OCI-LY3 (cell line): ENCODE data around the gene CEBPG.

ENCODE experiments used
- H2AFZ ChIP-seq: fragments of 200-600, 300-600 bp; shearing (Covaris generic); 2 replicates; pipeline ENCODE4 v1.6.0; 2014; ENCODE audit warnings: antibody characterized with exemption, low read depth, low read length
- H3K27ac ChIP-seq: fragments of 200-600, 300-600 bp; sonication (generic); 2 replicates; pipeline ENCODE4 v1.5.1; 2014; ENCODE audit warnings: mild to moderate bottlenecking, low read length, moderate library complexity, mixed read lengths
- H3K27me3 ChIP-seq: fragments of 200-600, 300-600 bp; sonication (generic); 2 replicates; pipeline ENCODE4 v1.6.1; 2014; ENCODE audit warnings: low read depth, low read length, mixed read lengths
- H3K36me3 ChIP-seq: fragments of 200-600, 300-600 bp; sonication (generic); replicated peaks from 2 replicates; pipeline ENCODE3; 2014; ENCODE audit warnings: low read depth, low read length, mixed read lengths
- H3K4me1 ChIP-seq: fragments of 300-600, 200-600 bp; sonication (generic); 2 replicates; pipeline ENCODE4 v1.6.1; 2014; ENCODE audit warnings: low read length, mixed read lengths
- H3K4me2 ChIP-seq: fragments of 200-600, 300-600 bp; sonication (generic); 2 replicates; pipeline ENCODE4 v1.6.1; 2014; ENCODE audit warnings: low read length, mixed read lengths
- H3K4me3 ChIP-seq: fragments of 300-600, 200-600 bp; sonication (generic); 2 replicates; pipeline ENCODE4 v1.5.1; 2014; ENCODE audit warnings: antibody characterized with exemption, mild to moderate bottlenecking, low read length, moderate library complexity
- H3K79me2 ChIP-seq: fragments of 300-600, 200-600 bp; shearing (Covaris generic); 2 replicates; pipeline ENCODE4 v1.6.1; 2014; ENCODE audit warnings: mild to moderate bottlenecking, low read length, mixed read lengths
- H3K9ac ChIP-seq: fragments of 300-600, 200-600 bp; shearing (Covaris generic); 2 replicates; pipeline ENCODE4 v1.6.0; 2014; ENCODE audit warnings: mild to moderate bottlenecking, low read length, moderate library complexity
- H3K9me3 ChIP-seq: fragments of 200-600, 300-600 bp; shearing (Covaris generic); 2 replicates; pipeline ENCODE4 v1.6.1; 2014; ENCODE audit warnings: low read length, mixed read lengths; ENCODE audit not compliant: insufficient read depth
- H4K20me1 ChIP-seq: fragments of 200-600, 300-600 bp; sonication (generic); 2 replicates; pipeline ENCODE4 v1.6.1; 2016; ENCODE audit warnings: low read length, mixed read lengths; ENCODE audit not compliant: insufficient read depth
- CTCF ChIP-seq: fragments of 200-600, 300-600 bp; sonication (generic); IDR thresholded peaks from 2 replicates; pipeline ENCODE4 v1.5.1; 2014; ENCODE audit warnings: antibody characterized with exemption, low read length, low read depth
- EZH2phosphoT487 ChIP-seq: fragments of 200-600 bp; shearing (Covaris generic); IDR thresholded peaks from 2 replicates; pipeline ENCODE4 v1.6.1; 2018; ENCODE audit warnings: antibody characterized with exemption, mixed run types, low read depth

Gene CEBPG

GRCh38 chr19:33395561-33396550 is 22.3 kb downstream of the CEBPG start:
- no peaks in the 10 kb centered on the region for H3K79me2 ChIP-seq
- no peaks in the 10 kb centered on the region for H3K27me3 ChIP-seq
- H3K4me2 ChIP-seq: no peak overlapping the region
- peaks cover under 1% of the 10 kb centered on the region; the same call in 1 of the 2 replicates for H4K20me1 ChIP-seq
- H3K27ac ChIP-seq: no peak overlapping the region
- no peak overlapping the region for H3K9ac ChIP-seq
- H2AFZ ChIP-seq: no peak overlapping the region
- TF ChIP-seq EZH2phosphoT487: no peak
- no peak for TF ChIP-seq CTCF
- no peaks in the 10 kb centered on the region for H3K36me3 ChIP-seq
- H3K4me1 ChIP-seq: no peaks in the 10 kb centered on the region
- no peak overlapping the region for H3K4me3 ChIP-seq
- no peaks in the 10 kb centered on the region for H3K9me3 ChIP-seq

GRCh38 chr19:33396701-33397535 is 23.4 kb downstream of the CEBPG start:
- Histone ChIP-seq H3K36me3 (no peaks in the 10 kb centered on the region), H3K27me3 (no peaks in the 10 kb centered on the region), H3K9ac (no peak overlapping the region), H3K4me1 (no peaks in the 10 kb centered on the region), H3K4me2 (no peak overlapping the region), H3K27ac (no peak overlapping the region), H2AFZ (no peak overlapping the region), H3K9me3 (no peaks in the 10 kb centered on the region), H3K79me2 (no peaks in the 10 kb centered on the region), H3K4me3 (no peak overlapping the region), H4K20me1 (no peaks in the 10 kb centered on the region)
- TF ChIP-seq CTCF (no peak), EZH2phosphoT487 (no peak)

- Histone ChIP-seq H3K27me3 (no peaks in the 10 kb centered on the region), H3K27ac (no peak overlapping the region), H3K4me1 (no peaks in the 10 kb centered on the region), H3K9me3 (no peaks in the 10 kb centered on the region), H3K36me3 (no peaks in the 10 kb centered on the region), H3K9ac (no peak overlapping the region), H2AFZ (no peak overlapping the region), H3K79me2 (no peaks in the 10 kb centered on the region), H3K4me3 (no peak overlapping the region), H4K20me1 (no peaks in the 10 kb centered on the region), H3K4me2 (no peak overlapping the region)
- TF ChIP-seq CTCF (no peak), EZH2phosphoT487 (no peak)
Observed at GRCh38 chr19:33397536-33398360, 24.2 kb downstream of the CEBPG start.
